SH-SY5Y (cell line): ENCODE results near the gene POLR1B.

Experiments
- GATA2 ChIP-seq: IDR thresholded peaks from 2 replicates; pipeline ENCODE4 v1.6.1; 2011; ENCODE audit warnings: mild to moderate bottlenecking, low read depth, low read length
- GATA3 ChIP-seq: IDR thresholded peaks from 2 replicates; pipeline ENCODE4 v1.6.1; 2011; ENCODE audit warnings: low read depth, mild to moderate bottlenecking, low read length, moderate library complexity

Gene POLR1B

GRCh38 chr2:112542123-112542983 lies at the start of gene POLR1B:
Gene POLR1B, plus strand, starts transcription at chr2:112542465. Its CDS starts 30 bp downstream, at chr2:112542495.
- TF ChIP-seq GATA3 (no peak), GATA2 (no peak)

GRCh38 chr2:112493048-112493447 lies 49.2 kb upstream of the POLR1B start:
- TF ChIP-seq GATA3, result no peak
- no peak for TF ChIP-seq GATA2

GRCh38 chr2:112493858-112494648 lies 48.2 kb upstream of the POLR1B start:
- TF ChIP-seq GATA2 (no peak), GATA3 (no peak)

GRCh38 chr2:112494828-112495227 lies 47.4 kb upstream of the POLR1B start:
- TF ChIP-seq GATA2 (peak; percentile 75; the same call in 1 of the 2 replicates), GATA3 (peak; percentile 60; the same call in 1 of the 2 replicates)

- TF ChIP-seq GATA3 (no peak), GATA2 (no peak)
Measured at GRCh38 chr2:112516801-112517200, 25.5 kb upstream of the POLR1B start.

- TF ChIP-seq GATA3, result no peak
Measured at GRCh38 chr2:112518807-112519206, 23.5 kb upstream of the POLR1B start.

GRCh38 chr2:112519506-112519905 lies 22.8 kb upstream of the POLR1B start:
- TF ChIP-seq GATA2 (no peak), GATA3 (no peak)

GRCh38 chr2:112520234-112520783 lies 22.0 kb upstream of the POLR1B start:
- TF ChIP-seq GATA2 (no peak), GATA3 (no peak)

- TF ChIP-seq GATA3 (no peak), GATA2 (no peak)
Measured at GRCh38 chr2:112523291-112523777, 18.9 kb upstream of the POLR1B start.

GRCh38 chr2:112528541-112528940 lies 13.7 kb upstream of the POLR1B start:
- no peak for TF ChIP-seq GATA2
- TF ChIP-seq GATA3, result no peak

- TF ChIP-seq GATA2, result no peak
- no peak for TF ChIP-seq GATA3
Measured at GRCh38 chr2:112529757-112530156, 12.5 kb upstream of the POLR1B start.

- TF ChIP-seq GATA2 (no peak), GATA3 (no peak)
Measured at GRCh38 chr2:112530728-112531127, 11.5 kb upstream of the POLR1B start.

GRCh38 chr2:112534826-112535225 lies 7.4 kb upstream of the POLR1B start:
- TF ChIP-seq GATA2, result no peak

- TF ChIP-seq GATA3, result no peak
Measured at GRCh38 chr2:112539306-112539705, 3.0 kb upstream of the POLR1B start.
